Measurements from ENCODE around the gene SELE.

Gene SELE

GRCh38 chr1:169733924-169734323 is at the start of gene SELE:
Gene SELE (minus strand): TSS chr1:169734079. CDS start chr1:169733612, 467 bp downstream.
- DNase-seq (ENCODE audit: low spot score) = no peak

GRCh38 chr1:169782596-169782995 is 48.7 kb upstream of the SELE start:
- no peak for DNase-seq (ENCODE audit: low spot score)

DNA sequence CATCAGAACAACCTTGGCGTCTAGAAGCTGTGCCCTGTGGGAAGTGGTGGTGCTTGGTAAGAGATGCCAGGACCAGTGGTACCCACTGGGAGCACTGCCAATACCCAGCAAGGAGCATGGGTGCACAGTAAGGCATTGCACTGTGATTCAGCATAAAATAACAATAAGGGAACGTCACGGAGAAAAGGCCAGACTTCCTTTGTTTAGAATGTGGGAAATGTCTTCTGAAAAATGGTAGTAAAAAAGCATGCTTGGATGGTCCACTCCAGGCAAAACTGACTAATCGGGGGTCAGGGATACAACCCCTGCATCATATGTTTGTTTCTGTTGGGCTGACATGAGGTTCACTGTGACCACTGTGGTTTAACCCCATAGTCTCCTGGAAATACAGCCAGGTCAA is 46.1 kb upstream of the SELE start:
- DNase-seq (ENCODE audit: low spot score) = no peak

DNA sequence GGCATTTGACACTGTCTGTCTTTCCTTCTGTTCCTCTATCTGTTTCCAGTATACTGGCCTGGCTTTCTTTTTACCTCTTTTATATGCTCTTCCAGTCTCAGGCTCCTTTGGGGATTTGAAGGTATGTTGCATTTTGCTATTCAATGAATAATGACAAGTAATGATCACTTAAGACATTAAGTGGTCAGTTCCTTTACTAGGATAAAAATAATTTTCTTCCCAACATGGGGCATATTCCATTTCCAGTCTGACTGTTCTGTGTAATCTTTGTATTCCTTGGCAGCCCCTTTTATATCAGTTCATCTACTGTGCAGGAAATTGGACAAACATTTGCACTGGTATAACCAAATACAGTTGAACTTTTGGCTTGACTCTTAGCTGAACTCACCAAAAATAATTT is 45.3 kb upstream of the SELE start:
- no peak for DNase-seq (ENCODE audit: low spot score)

- DNase-seq (ENCODE audit: low spot score) = no peak
Measured at GRCh38 chr1:169776440-169776839, 42.6 kb upstream of the SELE start.

GRCh38 chr1:169768161-169768560 is 34.3 kb upstream of the SELE start:
- no peak for DNase-seq (ENCODE audit: low spot score)

- DNase-seq (ENCODE audit: low spot score) = no peak
Measured at GRCh38 chr1:169765580-169766331, 31.9 kb upstream of the SELE start.

DNA sequence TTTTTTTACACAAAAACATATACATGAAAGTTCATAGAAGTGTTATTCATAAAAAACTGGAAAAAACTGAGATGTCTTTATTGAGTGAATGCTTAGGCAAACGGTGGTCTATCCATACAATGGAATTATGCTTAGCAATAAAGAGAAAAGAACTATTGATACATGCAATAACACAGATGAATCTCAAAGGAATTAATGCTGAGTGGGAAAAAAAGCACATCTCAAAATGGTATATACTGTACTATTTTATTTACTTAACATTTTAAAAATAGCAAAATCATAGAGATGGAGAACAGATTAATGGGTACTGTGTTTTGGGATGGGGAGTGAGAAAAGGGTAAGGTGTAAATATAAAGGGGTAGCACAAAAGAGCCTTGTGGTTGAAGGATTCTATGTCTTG is 31.0 kb upstream of the SELE start:
- no peak for DNase-seq (ENCODE audit: low spot score)

DNA sequence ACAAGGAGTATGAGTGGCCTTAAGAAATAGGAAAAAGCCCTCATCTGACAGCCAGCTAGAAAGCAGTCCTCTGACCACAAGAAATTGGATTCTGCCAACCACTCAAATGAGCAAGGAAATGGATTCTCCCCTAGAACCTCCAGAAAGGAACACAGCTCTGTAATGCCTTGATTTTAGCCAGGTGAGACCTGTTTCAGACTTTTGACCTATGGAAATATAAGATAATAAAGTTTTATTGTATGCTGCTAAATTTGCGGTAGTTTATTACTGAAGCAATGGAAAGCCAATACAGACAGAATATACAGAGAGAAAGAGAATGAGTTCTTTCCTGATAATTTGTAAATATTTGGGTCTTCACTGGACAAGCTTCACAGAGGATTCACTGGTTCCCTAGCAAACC is 28.8 kb upstream of the SELE start:
- DNase-seq (ENCODE audit: low spot score) = no peak

- no peak for DNase-seq (ENCODE audit: low spot score)
Measured at GRCh38 chr1:169759038-169759437, 25.2 kb upstream of the SELE start.

DNA sequence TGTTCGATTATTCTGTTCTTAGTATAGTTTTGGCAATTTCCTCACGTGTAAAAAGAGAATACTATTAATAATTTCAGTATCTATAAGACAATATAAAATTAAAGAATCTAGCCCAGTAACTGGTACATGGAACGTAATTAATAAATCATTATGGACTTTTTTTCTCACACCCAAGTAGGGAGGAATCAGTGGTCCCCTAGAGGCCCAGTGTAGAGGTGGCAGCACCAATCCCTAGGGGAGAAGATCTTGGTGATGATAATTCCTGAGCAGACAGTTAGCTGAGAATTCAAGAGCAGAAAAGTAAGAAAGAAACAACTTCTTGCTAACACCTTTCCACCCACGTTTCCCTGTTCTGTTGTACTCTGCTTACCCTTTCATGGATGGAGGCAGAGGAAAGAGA is 19.7 kb upstream of the SELE start:
- peak; percentile 4 for DNase-seq (ENCODE audit: low spot score)

- DNase-seq (ENCODE audit: low spot score) = no peak
Measured at GRCh38 chr1:169750041-169750440, 16.2 kb upstream of the SELE start.

DNA sequence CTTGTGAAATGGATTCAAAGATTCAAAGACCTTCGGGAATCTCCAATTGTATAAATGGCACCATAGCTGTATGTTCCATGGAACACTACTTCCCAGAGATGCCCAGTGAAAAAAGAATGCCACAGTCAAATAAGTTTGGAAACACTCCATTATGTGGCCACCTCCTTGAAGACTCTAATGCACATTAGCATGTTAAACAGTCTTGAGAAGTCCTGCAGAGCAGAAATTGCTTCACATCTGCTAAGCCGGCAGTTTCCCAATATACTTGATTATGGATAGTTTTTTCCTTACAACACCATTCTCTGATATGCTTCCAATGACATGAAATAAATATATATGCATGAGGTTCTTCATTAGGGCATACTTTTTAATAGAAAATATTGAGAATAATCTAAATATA is 12.7 kb upstream of the SELE start:
- DNase-seq (ENCODE audit: low spot score) = no peak

DNA sequence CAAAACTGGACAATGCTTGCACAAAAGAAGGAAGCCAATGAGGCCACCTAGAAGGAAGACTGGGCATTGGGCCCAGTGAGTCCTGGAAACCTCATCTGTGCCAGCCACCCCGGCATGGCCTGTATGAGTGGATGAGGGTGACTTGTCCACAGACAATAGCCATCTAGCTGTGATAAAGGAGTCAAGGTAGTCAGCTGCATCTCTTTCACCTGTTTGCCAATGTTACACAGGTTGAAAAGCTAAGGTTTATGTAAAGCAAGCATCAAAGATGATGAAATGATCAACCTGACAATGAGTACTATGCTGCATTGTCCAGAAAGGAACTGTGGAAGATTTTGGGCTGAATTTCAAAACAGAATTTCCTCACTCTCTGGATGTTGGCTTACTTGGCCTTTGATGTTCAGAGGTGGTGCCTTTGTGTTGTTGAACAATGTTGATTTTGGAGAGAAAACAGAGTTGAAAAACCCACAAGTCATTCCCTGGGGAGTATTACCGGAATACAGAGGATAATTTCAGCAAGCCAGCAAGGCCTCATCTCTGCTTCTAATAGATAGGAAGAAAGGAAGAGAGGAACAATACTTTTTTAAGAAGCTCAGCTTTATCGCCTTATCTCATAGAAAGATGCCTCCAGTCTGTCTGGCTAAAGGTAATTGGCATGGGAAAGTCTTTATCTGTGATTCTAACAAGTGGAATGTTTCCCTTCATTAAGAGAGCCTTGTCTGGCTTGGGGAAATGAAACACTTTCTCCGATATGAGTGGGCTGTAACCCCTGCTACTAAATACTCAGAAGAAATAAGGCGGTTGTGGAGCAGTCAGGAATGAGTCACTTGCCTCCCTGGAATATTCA is 11.4 kb upstream of the SELE start:
- no peak for DNase-seq (ENCODE audit: low spot score)

- no peak for DNase-seq (ENCODE audit: low spot score)
Measured at GRCh38 chr1:169741666-169742394, 8.0 kb upstream of the SELE start.

DNA sequence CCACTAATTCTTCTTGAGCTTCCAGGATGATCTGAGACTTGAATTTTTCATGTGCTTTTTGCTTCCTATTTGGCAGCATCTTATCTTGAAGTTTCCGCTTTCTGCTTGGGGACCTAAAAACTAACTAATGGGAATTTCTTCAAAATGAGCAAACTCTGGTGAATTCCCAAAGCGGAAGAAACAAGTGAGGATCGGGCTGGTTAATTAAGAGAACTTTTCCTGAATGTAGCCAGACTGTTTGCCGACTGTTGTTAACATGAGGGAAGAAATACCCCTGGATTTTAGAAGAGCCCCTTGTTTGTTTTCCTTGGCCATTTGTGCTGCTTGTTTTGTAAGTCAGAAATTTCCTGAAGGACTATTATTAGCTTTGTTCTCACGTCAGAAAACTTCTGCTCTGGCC is 6.1 kb upstream of the SELE start:
- DNase-seq (ENCODE audit: low spot score) = no peak

- no peak for DNase-seq (ENCODE audit: low spot score)
Measured at GRCh38 chr1:169731446-169731845, 2.4 kb downstream of the SELE start.

- no peak for DNase-seq (ENCODE audit: low spot score)
Measured at GRCh38 chr1:169729991-169730390, 3.9 kb downstream of the SELE start.

DNA sequence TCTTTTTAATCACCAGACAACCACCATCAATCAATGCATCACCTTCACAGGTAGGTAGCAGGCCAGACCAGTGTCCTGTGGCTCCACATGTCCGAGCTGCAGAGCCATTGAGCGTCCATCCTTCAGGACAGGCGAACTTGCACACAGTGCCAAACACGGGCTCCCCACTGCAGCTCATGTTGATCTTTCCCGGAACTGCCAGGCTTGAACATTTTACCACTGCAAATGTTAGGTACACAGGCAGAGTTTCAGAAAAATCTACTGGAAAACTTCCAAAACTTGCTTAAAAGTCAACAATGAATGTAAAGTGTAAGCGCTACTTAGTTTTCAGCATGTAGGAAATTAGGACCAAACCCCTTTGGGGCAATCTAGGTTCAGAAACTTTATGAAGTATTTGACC is 6.6 kb downstream of the SELE start:
- DNase-seq (ENCODE audit: low spot score) = no peak

- DNase-seq (ENCODE audit: low spot score) = no peak
Measured at GRCh38 chr1:169726851-169727250, 7.0 kb downstream of the SELE start.

- DNase-seq (ENCODE audit: low spot score) = no peak
Measured at GRCh38 chr1:169725930-169726329, 7.9 kb downstream of the SELE start.

DNA sequence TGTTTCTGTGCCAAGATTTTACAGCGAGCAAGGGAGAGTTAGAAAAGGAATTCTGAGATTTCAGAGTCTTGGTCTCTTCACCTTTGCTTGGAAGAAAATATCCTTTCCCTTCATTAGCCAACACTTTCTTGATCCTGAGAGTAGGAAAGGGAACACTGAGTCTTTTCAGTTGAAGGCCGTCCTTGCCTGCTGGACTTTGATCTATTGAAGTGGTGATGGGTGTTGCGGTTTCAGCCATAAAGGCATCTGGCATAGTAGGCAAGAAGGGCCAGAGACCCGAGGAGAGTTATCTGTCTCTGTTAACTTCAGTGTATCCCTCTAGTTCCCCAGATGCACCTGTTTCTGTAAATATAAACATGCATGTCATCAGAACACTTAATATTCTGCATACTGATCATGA is 9.7 kb downstream of the SELE start:
- DNase-seq (ENCODE audit: low spot score) = no peak

DNA sequence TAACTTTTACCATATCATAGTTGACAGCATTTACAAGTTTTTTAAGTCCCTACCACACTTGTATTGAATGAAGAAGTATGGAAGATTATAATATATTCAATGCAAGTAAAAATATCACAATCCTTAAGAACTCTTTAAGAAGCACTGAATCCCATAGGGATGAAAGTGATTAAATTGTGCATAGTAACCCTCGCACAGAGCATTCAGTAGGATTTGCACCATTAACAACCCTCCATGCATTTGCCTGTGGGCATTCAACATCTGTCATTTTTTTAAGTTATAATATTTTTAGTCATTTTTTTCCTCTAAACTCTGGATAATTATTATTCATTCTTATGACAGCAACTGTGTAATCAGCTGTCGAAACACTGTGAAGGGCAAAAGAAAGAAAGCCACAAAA is 10.1 kb downstream of the SELE start:
- DNase-seq (ENCODE audit: low spot score) = no peak
